GM21825 (cell line): ENCODE measurements around the gene TMPRSS5.
"Not testable (repeated sequence)": the region's sequence is repeated elsewhere in the genome, so short reads cannot be mapped to it uniquely, and the experiment has no call there.

Experiments used
- ATAC-seq: cut with Tn5 transposase; IDR thresholded peaks from one replicate; pipeline ENCODE4 v1.9.1; 2021; ENCODE audit warnings: mild to moderate bottlenecking, moderate library complexity; ENCODE audit not compliant: unreplicated experiment

The TMPRSS5 gene

GRCh38 chr11:113705871-113706655 lies at the start of gene TMPRSS5:
Gene TMPRSS5, minus strand, starts transcription at chr11:113706308. Its CDS starts 84 bp downstream, at chr11:113706224.
- ATAC-seq: no peak

- no peak for ATAC-seq
These were observed 46.8 kb upstream of the TMPRSS5 start for GRCh38 chr11:113752932-113753331.

GRCh38 chr11:113736323-113736722 lies 30.2 kb upstream of the TMPRSS5 start:
- ATAC-seq: no peak

- no peak for ATAC-seq
These were observed 26.0 kb upstream of the TMPRSS5 start for GRCh38 chr11:113732092-113732491.

GRCh38 chr11:113730887-113731726 lies 25.0 kb upstream of the TMPRSS5 start:
- ATAC-seq: no peak

DNA sequence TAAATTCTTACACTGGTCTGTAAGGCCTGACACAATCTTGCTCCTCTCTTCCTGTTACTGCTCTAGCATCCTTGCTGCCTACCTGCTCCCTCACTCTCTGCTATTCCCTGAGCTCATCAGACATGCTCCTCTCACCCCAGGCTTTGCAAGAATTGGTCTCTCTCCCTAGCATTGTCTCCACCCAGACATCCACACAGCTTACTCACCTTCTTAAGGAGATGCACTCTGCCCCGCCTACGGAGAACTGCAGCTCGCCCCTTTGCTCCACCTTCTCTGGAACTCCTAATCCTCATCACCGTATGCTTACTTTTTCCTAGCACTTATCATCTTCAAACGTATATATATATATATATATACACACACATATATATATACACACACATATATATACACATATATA lies 23.3 kb upstream of the TMPRSS5 start:
- no peak for ATAC-seq

GRCh38 chr11:113728814-113729213 lies 22.7 kb upstream of the TMPRSS5 start:
- ATAC-seq: no peak

DNA sequence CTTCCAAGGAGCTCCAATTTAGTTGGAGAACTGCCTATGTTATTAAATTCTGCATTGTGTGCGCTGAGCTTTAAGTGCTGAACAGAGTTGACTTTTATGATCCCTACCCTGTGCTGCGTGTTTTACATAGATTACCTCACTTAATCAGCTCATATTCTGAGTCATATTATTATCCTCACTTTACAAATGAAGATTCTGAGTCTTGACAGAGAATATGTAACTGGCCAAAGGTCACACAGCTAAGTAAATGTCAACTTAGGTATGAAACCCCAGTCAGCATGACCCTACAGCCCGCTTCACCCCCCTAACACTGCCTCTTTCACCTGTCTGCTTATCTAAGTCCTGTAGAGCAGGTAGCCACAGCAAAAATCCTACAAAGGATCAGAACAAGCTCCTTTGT lies 19.8 kb upstream of the TMPRSS5 start:
- no peak for ATAC-seq

- no peak for ATAC-seq
These were observed 19.3 kb upstream of the TMPRSS5 start for GRCh38 chr11:113725407-113725806.

GRCh38 chr11:113724778-113725177 lies 18.7 kb upstream of the TMPRSS5 start:
- no peak for ATAC-seq

GRCh38 chr11:113723787-113724186 lies 17.7 kb upstream of the TMPRSS5 start:
- no peak for ATAC-seq

GRCh38 chr11:113722934-113723333 lies 16.8 kb upstream of the TMPRSS5 start:
- no peak for ATAC-seq

DNA sequence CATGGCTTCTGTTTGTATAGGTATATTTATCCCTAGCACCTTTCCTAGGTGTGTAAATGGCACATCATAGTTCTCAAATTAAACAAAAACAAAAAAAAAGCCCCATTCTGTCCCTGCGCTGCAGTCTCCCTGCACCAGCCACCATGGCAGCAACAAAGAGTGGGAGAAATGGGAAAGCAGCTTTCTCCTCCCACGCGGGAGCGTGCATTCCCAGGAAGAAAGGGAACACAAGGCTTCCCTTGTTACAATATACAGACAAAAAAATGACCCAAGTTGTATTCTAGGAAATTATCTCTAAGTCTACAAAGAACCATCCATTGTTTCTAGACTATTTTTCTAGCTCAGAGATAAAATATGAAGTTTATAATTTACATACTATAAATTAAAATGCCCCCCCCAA lies 16.1 kb upstream of the TMPRSS5 start:
- ATAC-seq: no peak

DNA sequence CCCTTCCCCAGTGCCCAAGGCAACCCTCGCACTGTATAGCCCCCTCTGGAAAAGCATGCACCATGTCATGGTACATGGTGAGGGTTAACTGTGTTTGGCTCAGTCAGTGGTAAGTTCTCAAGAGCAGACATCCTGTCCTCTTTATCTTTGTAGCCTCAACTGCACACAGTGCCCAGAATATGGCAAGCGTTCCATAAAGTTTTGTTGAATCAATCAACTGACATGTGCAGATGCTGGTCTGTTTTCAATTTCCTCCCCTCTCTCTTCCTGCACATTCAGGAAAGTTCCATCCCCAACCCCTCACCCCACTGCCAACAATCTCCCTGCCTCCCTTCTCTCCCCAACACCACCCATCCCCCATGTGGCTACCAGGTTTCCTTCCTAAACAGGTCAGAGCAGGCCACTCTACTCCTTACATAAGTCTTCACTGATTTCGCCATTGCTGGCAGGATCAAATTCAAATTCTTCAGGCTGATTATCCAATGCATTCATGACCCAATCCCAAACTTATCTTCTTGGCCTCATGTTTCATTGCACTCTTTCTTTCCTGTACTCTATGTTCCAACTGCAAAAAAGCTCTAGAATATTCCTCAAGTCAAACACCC lies 15.5 kb upstream of the TMPRSS5 start:
- ATAC-seq: no peak

GRCh38 chr11:113720478-113720877 lies 14.4 kb upstream of the TMPRSS5 start:
- ATAC-seq: not testable (repeated sequence)

GRCh38 chr11:113715882-113716625 lies 9.9 kb upstream of the TMPRSS5 start:
- no peak for ATAC-seq

DNA sequence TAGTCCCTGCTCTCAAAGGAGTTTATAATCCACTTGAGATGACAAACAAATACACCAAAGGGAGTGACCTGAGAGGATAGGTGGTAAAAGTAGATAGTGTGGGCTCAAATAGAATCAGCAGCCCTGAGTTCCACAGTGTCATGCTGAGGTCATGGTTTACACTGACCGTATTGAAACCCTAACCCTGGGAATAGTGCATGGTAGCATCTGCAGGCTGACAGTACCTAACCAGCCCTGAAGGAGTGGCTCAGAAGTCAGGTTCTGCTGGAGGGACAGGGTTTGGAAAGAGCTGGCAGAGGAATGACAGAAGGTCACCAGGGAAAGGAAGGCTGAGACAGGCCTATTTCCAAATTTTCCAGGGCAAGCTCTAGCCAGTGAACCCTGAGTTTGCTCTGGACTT lies 9.2 kb upstream of the TMPRSS5 start:
- no peak for ATAC-seq

DNA sequence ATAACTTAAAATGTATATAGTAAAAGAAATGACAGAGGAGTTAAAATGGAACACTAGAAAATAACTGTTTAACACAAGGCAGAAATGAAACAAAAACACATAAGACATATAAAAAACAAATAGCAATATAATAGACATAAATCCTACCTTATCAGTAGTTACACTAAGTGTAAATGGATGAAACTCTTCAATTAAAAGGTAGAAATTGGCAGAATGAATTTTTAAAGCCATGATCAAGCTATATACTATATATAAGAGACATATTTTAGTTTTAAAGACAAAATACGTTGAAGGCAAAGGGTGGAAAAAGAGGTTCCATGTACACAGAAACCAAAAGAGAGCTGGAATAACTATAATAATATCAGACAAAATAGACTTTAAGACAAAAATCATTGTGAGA lies 4.9 kb upstream of the TMPRSS5 start:
- ATAC-seq: no peak

DNA sequence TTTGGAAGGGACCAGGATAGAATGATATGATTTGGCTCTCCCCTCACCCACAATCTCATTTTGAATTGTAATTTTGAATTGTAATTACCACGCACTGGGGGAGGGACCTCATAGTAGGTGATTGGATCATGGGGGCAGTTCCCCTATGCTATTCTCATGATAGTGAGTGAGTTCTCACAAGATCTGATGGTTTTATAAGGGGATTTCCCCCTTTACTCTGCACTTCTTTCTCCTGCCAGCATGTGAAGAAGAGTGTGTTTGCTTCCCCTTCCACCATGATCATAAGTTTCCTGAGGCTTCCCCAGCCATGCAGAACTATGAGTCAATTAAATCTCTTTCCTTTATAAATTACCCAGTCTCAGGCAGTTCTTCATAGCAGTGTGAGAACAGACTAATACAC lies 2.6 kb downstream of the TMPRSS5 start:
- not testable (repeated sequence) for ATAC-seq

DNA sequence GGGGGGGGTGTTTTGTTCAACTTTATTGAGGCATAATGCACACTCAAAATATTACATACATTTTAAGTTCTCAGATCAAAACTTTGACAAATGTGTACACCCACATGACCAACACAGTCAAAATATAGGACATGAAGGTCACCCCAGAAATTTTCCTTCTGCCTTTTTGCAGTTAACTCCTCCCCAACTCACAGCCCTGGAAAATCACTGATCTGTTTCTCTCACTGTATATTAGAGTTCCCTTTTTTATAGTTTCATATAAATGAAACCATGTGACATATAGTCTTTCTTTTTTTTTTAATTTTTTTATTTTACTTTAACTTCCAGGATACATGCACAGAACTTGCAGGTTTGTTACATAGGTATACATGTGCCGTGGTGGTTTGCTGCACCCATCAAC lies 4.6 kb downstream of the TMPRSS5 start:
- ATAC-seq: no peak

- ATAC-seq: no peak
These were observed 7.6 kb downstream of the TMPRSS5 start for GRCh38 chr11:113698515-113698914.
